ENCODE results near the gene SORBS2. TPM values are rescaled to one million over a fixed set of nuclear protein-coding genes. Genes with fewer than 3 reads are reported as not detected.

The SORBS2 gene
- total RNA-seq, 1 experiment from 2014 or later: 8.4 TPM

GRCh38 chr4:185645403-185645802, 166.6 kb downstream of the SORBS2 start:
- Histone ChIP-seq H3K27ac (ENCODE audit: low read length) (no peak overlapping the region), H3K27me3 (ENCODE audit: control insufficient read depth, insufficient read depth, low read length) (no peaks in the 10 kb centered on the region), H3K4me1 (ENCODE audit: control insufficient read depth, insufficient read depth, low read length) (no peaks in the 10 kb centered on the region), H3K4me3 (ENCODE audit: low read depth in 2 of 2, low read length in 2 of 2) (no peak overlapping the region), H3K9me3 (ENCODE audit: control insufficient read depth, insufficient read depth, low read depth, low read length) (no peaks in the 10 kb centered on the region), H3K36me3 (ENCODE audit: control insufficient read depth, insufficient read depth, low read length) (no peaks in the 10 kb centered on the region)
- TF ChIP-seq TCF7L2 (IDR thresholded peaks at IDR 0.05; ENCODE audit: low read depth, low read length) (no peak), POLR2AphosphoS5 (IDR thresholded peaks at IDR 0.05; ENCODE audit: low read depth, low read length) (no peak)
- in situ Hi-C loops (cut with HindIII; ENCODE audit: low pct_unique_long_range_greater_than_20kb, low sequenced_read_pairs) (no loop called here), intact Hi-C loops (cut with micrococcal nuclease; ENCODE audit: unreplicated experiment) (no loop called here)
- ATAC-seq: no peak
- CTCF ChIA-PET: no interaction called here
- POLR2A ChIA-PET: no interaction called here
- no peak for DNase-seq (ENCODE audit: low read depth, low spot score)
- BruUV-seq (replicated peaks): no TSS peak

- no peaks in the 10 kb centered on the region for H3K9me3 ChIP-seq (ENCODE audit: control insufficient read depth, insufficient read depth, low read depth, low read length)
- intact Hi-C loops (cut with micrococcal nuclease; ENCODE audit: unreplicated experiment): loop anchor here (5.0 kb wide), 2 partner anchors 378 to 393 kb away; no protein-coding TSS in a partner anchor
- no peaks in the 10 kb centered on the region for H3K36me3 ChIP-seq (ENCODE audit: control insufficient read depth, insufficient read depth, low read length)
- no peak overlapping the region for H3K27ac ChIP-seq (ENCODE audit: low read length)
- H3K4me1 ChIP-seq (ENCODE audit: control insufficient read depth, insufficient read depth, low read length): no peaks in the 10 kb centered on the region
- TF ChIP-seq POLR2AphosphoS5 (IDR thresholded peaks at IDR 0.05; ENCODE audit: low read depth, low read length): no peak
- TF ChIP-seq SIN3A (IDR thresholded peaks at IDR 0.05; ENCODE audit: borderline replicate concordance, insufficient read depth, low read depth, low read length): no peak
- no peak for TF ChIP-seq REST (IDR thresholded peaks at IDR 0.05; ENCODE audit: insufficient read depth in 1 of 2, low read depth in 2 of 2, low read length in 1 of 2)
- no peak for TF ChIP-seq CTCF (IDR thresholded peaks at IDR 0.05)
- TF ChIP-seq TCF7L2 (IDR thresholded peaks at IDR 0.05; ENCODE audit: low read depth, low read length): no peak
- no peak overlapping the region for H3K4me3 ChIP-seq (ENCODE audit: low read depth in 2 of 2, low read length in 2 of 2)
- in situ Hi-C loops (cut with HindIII; ENCODE audit: low pct_unique_long_range_greater_than_20kb, low sequenced_read_pairs): no loop called here
- ChIA-PET POLR2A (no interaction called here), CTCF (no interaction called here)
- no peaks in the 10 kb centered on the region for H3K27me3 ChIP-seq (ENCODE audit: control insufficient read depth, insufficient read depth, low read length)
- DNase-seq (ENCODE audit: low read depth, low spot score): no peak
- no peak for ATAC-seq
- BruUV-seq (replicated peaks): no TSS peak
These were observed 167.6 kb downstream of the SORBS2 start for GRCh38 chr4:185644408-185644807.

GRCh38 chr4:185642907-185643306, 169.1 kb downstream of the SORBS2 start:
- DNase-seq (ENCODE audit: low read depth, low spot score) (no peak), ATAC-seq (no peak)
- in situ Hi-C loops (cut with HindIII; ENCODE audit: low pct_unique_long_range_greater_than_20kb, low sequenced_read_pairs): no loop called here
- CTCF ChIA-PET: no interaction called here
- TF ChIP-seq CTCF (IDR thresholded peaks at IDR 0.05): no peak
- TF ChIP-seq TCF7L2 (IDR thresholded peaks at IDR 0.05; ENCODE audit: low read depth, low read length): no peak
- TF ChIP-seq REST (IDR thresholded peaks at IDR 0.05; ENCODE audit: insufficient read depth in 1 of 2, low read depth in 2 of 2, low read length in 1 of 2): no peak
- TF ChIP-seq SIN3A (IDR thresholded peaks at IDR 0.05; ENCODE audit: borderline replicate concordance, insufficient read depth, low read depth, low read length): no peak
- no peak for TF ChIP-seq POLR2AphosphoS5 (IDR thresholded peaks at IDR 0.05; ENCODE audit: low read depth, low read length)
- Histone ChIP-seq H3K9me3 (ENCODE audit: control insufficient read depth, insufficient read depth, low read depth, low read length) (no peaks in the 10 kb centered on the region), H3K4me1 (ENCODE audit: control insufficient read depth, insufficient read depth, low read length) (no peaks in the 10 kb centered on the region), H3K36me3 (ENCODE audit: control insufficient read depth, insufficient read depth, low read length) (no peaks in the 10 kb centered on the region), H3K27ac (ENCODE audit: low read length) (no peak overlapping the region), H3K4me3 (ENCODE audit: low read depth in 2 of 2, low read length in 2 of 2) (no peak overlapping the region), H3K27me3 (ENCODE audit: control insufficient read depth, insufficient read depth, low read length) (no peaks in the 10 kb centered on the region)
- intact Hi-C loops (cut with micrococcal nuclease; ENCODE audit: unreplicated experiment): loop anchor here (5.0 kb wide), 2 partner anchors 379 to 394 kb away; no protein-coding TSS in a partner anchor
- no TSS peak for BruUV-seq (replicated peaks)
- POLR2A ChIA-PET: no interaction called here
